RKO (cell line): ENCODE results near the gene TNRC6B.
"Not testable (repeated sequence)": the region's sequence is repeated elsewhere in the genome, so short reads cannot be mapped to it uniquely, and the experiment has no call there.

Experiments
- DNase-seq: peaks from one replicate; pipeline ENCODE4 v3.0.0-alpha.2; 2016; ENCODE audit warnings: low spot score

Gene TNRC6B

GRCh38 chr22:40182231-40182835 lies 4.6 kb downstream of the TNRC6B start:
- no peak for DNase-seq

GRCh38 chr22:40183029-40183581 lies 5.4 kb downstream of the TNRC6B start:
- no peak for DNase-seq

- DNase-seq = not testable (repeated sequence)
These were observed 5.9 kb downstream of the TNRC6B start for GRCh38 chr22:40183603-40184002.

- DNase-seq = no peak
These were observed 9.7 kb downstream of the TNRC6B start for GRCh38 chr22:40187389-40187788.

GRCh38 chr22:40189997-40190396 lies 12.3 kb downstream of the TNRC6B start:
- DNase-seq = no peak

GRCh38 chr22:40190501-40190900 lies 12.8 kb downstream of the TNRC6B start:
- no peak for DNase-seq

- DNase-seq = no peak
These were observed 16.0 kb downstream of the TNRC6B start for GRCh38 chr22:40193429-40194421.

- no peak for DNase-seq
These were observed 16.9 kb downstream of the TNRC6B start for GRCh38 chr22:40194656-40195055.

GRCh38 chr22:40196628-40197360 lies 19.1 kb downstream of the TNRC6B start:
- DNase-seq = peak; percentile 67

- not testable (repeated sequence) for DNase-seq
These were observed 19.7 kb downstream of the TNRC6B start for GRCh38 chr22:40197421-40197820.

- no peak for DNase-seq
These were observed 21.0 kb downstream of the TNRC6B start for GRCh38 chr22:40198733-40199132.

GRCh38 chr22:40199223-40199622 lies 21.5 kb downstream of the TNRC6B start:
- DNase-seq = no peak

- no peak for DNase-seq
These were observed 22.1 kb downstream of the TNRC6B start for GRCh38 chr22:40199852-40200251.

GRCh38 chr22:40200795-40201530 lies 23.2 kb downstream of the TNRC6B start:
- DNase-seq = no peak

GRCh38 chr22:40202225-40202944 lies 24.7 kb downstream of the TNRC6B start:
- DNase-seq = no peak

GRCh38 chr22:40203572-40203971 lies 25.8 kb downstream of the TNRC6B start:
- DNase-seq = no peak

GRCh38 chr22:40204321-40205116 lies 26.8 kb downstream of the TNRC6B start:
- DNase-seq = no peak

GRCh38 chr22:40206561-40206960 lies 28.8 kb downstream of the TNRC6B start:
- DNase-seq = no peak

GRCh38 chr22:40210818-40211217 lies 33.1 kb downstream of the TNRC6B start:
- DNase-seq = no peak

- DNase-seq = no peak
These were observed 33.8 kb downstream of the TNRC6B start for GRCh38 chr22:40211476-40212054.
